Calu3 (cell line): Measurements from ENCODE around the gene CLIP4. TPM values are rescaled to one million over a fixed set of nuclear protein-coding genes. Genes with fewer than 3 reads are reported as not detected.

Source experiments
- BruUV-seq: library from RNA; stranded (reverse); fragments of 400-500 nt; replicated peaks from 2 replicates; lab custom pipeline; 2021; lab: Mats Ljungman, UMichigan
- CTCF ChIA-PET: fragments of 300-600 bp; sonication (Branson Sonifier 250); formaldehyde crosslinking; loops from one replicate; lab custom pipeline; 2022; ENCODE audit warnings: antibody characterized with exemption; lab: Charles Lee
- DNase-seq: peaks from one replicate; pipeline ENCODE4 v3.0.0; 2022
- H3K27ac Mint-ChIP-seq: one replicate; pipeline ENCODE4 v1.8.0; 2022; ENCODE audit warnings: mixed read lengths; ENCODE audit not compliant: unreplicated experiment
- H3K27me3 Mint-ChIP-seq: one replicate; pipeline ENCODE4 v1.8.0; 2022; ENCODE audit warnings: mixed read lengths; ENCODE audit not compliant: unreplicated experiment
- H3K36me3 Mint-ChIP-seq: one replicate; pipeline ENCODE4 v1.8.0; 2022; ENCODE audit warnings: mild to moderate bottlenecking, moderate library complexity, mixed read lengths; ENCODE audit not compliant: insufficient read depth, unreplicated experiment
- H3K4me1 Mint-ChIP-seq: one replicate; pipeline ENCODE4 v1.8.0; 2022; ENCODE audit warnings: mild to moderate bottlenecking, low read depth, mixed read lengths; ENCODE audit not compliant: unreplicated experiment
- H3K4me3 Mint-ChIP-seq: one replicate; pipeline ENCODE4 v1.8.0; 2022; ENCODE audit warnings: mild to moderate bottlenecking, low read depth, moderate library complexity, mixed read lengths; ENCODE audit not compliant: unreplicated experiment
- H3K9me3 Mint-ChIP-seq: one replicate; pipeline ENCODE4 v1.8.0; 2022; ENCODE audit warnings: low read depth, mixed read lengths; ENCODE audit not compliant: unreplicated experiment
- CTCF ChIP-seq: fragments of 200-600 bp; IDR thresholded peaks from one replicate; pipeline ENCODE4 v1.8.0; 2022; ENCODE audit warnings: antibody characterized with exemption; ENCODE audit not compliant: unreplicated experiment
- intact Hi-C: fragments of 100-400 bp; cut with micrococcal nuclease; formaldehyde crosslinking; loops from one replicate; pipeline ENCODE4 v1.10.0; 2022; ENCODE audit not compliant: unreplicated experiment
- total RNA-seq: library from RNA; stranded (reverse); gene quantifications from 2 replicates; pipeline ENCODE4 v1.2.3, GENCODE V29; 2022

Gene CLIP4
- total RNA-seq, 1 experiment from 2014 or later = 184 TPM

- H3K4me1 Mint-ChIP-seq = peaks cover 7% of the 10 kb centered on the region
- H3K27me3 Mint-ChIP-seq = no peaks in the 10 kb centered on the region
- H3K4me3 Mint-ChIP-seq = no peak overlapping the region
- no peak for TF ChIP-seq CTCF
- H3K36me3 Mint-ChIP-seq = no peaks in the 10 kb centered on the region
- intact Hi-C loops = no loop called here
- DNase-seq = no peak
- CTCF ChIA-PET = no interaction called here
- no TSS peak for BruUV-seq
- H3K27ac Mint-ChIP-seq = no peak overlapping the region
- peaks cover 4% of the 10 kb centered on the region for H3K9me3 Mint-ChIP-seq
Observed at GRCh38 chr2:29096969-29097368, 18.2 kb upstream of the CLIP4 start.

DNA sequence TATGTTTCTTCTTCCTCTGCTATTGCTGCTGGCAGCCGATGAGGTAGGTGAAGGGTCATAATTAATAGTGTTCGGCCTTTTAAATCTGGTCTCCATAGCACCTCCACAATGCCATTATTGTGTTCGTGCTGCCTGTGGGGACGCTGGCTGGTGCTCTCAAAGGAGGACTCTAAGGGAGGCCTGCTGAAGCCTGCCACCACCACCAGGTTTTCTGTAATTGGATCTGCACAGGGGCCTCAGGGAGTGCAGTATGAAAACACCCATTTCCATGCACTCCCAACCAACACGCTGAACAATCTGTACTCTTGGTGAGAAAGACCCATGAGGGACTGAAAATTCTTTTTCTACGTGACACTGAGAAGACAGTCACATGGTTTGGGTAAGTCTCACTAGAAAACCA is 17.6 kb upstream of the CLIP4 start:
- DNase-seq = no peak
- Mint-ChIP-seq H3K36me3 (no peaks in the 10 kb centered on the region), H3K27me3 (no peaks in the 10 kb centered on the region), H3K9me3 (peaks cover 4% of the 10 kb centered on the region), H3K4me1 (peaks cover 8% of the 10 kb centered on the region), H3K4me3 (no peak overlapping the region), H3K27ac (no peak overlapping the region)
- CTCF ChIA-PET = no interaction called here
- no TSS peak for BruUV-seq
- intact Hi-C loops = no loop called here
- no peak for TF ChIP-seq CTCF

- Mint-ChIP-seq H3K27me3 (no peaks in the 10 kb centered on the region), H3K4me3 (no peak overlapping the region), H3K36me3 (no peaks in the 10 kb centered on the region), H3K4me1 (peaks cover 35% of the 10 kb centered on the region), H3K9me3 (peaks cover 4% of the 10 kb centered on the region), H3K27ac (no peak overlapping the region)
- no peak for DNase-seq
- BruUV-seq = no TSS peak
- CTCF ChIA-PET = no interaction called here
- intact Hi-C loops = no loop called here
- no peak for TF ChIP-seq CTCF
Observed at GRCh38 chr2:29100564-29100963, 14.7 kb upstream of the CLIP4 start.

- Mint-ChIP-seq H3K4me1 (peaks cover 56% of the 10 kb centered on the region), H3K27me3 (no peaks in the 10 kb centered on the region), H3K4me3 (no peak overlapping the region), H3K27ac (peak overlapping the region; percentile 100), H3K9me3 (peaks cover 4% of the 10 kb centered on the region), H3K36me3 (peaks cover 16% of the 10 kb centered on the region)
- TF ChIP-seq CTCF = no peak
- CTCF ChIA-PET = interaction anchor here (1.1 to 3.4 kb wide), 3 partner anchors 9 to 14 kb away, joined by 4 to 20 read pairs (median 4); no protein-coding TSS in a partner anchor
- BruUV-seq = no TSS peak
- intact Hi-C loops = no loop called here
- DNase-seq = no peak
Observed at GRCh38 chr2:29104688-29105087, 10.5 kb upstream of the CLIP4 start.
